OCI-LY1 (cell line): ENCODE data around the gene KIF23.

Experiments used
- CTCF ChIP-seq: fragments of 200-600 bp; sonication (generic), shearing (Covaris generic); IDR thresholded peaks from 2 replicates; pipeline ENCODE4 v1.5.1; 2017; ENCODE audit warnings: mild to moderate bottlenecking, antibody characterized with exemption, low read length, moderate library complexity, mixed read lengths
- EZH2 ChIP-seq: fragments of 200-600 bp; sonication (generic), shearing (Covaris generic); IDR thresholded peaks from 2 replicates; pipeline ENCODE4 v1.8.0; 2017; ENCODE audit warnings: borderline replicate concordance, mixed run types, mild to moderate bottlenecking, antibody characterized with exemption, low read length, moderate library complexity, mixed read lengths

- TF ChIP-seq CTCF (no peak), EZH2 (no peak)
Observed at GRCh38 chr15:69439623-69440022, 25.5 kb downstream of the KIF23 start.
